Neural progenitor cell (in vitro differentiated cells): ENCODE results near the gene USH1G.

Source experiments
- EZH2 ChIP-seq: fragments of 200-600 bp; sonication (generic); IDR thresholded peaks from 2 replicates; pipeline ENCODE4 v1.6.1; 2017; ENCODE audit warnings: antibody characterized with exemption, mild to moderate bottlenecking, moderate library complexity
- EZH2phosphoT487 ChIP-seq: fragments of 200-600 bp; sonication (generic); IDR thresholded peaks from 2 replicates; pipeline ENCODE4 v1.6.1; 2017; ENCODE audit warnings: antibody characterized with exemption
- TF ChIP-seq, protein P1 (sequence below): fragments of 200-600 bp; sonication (generic); IDR thresholded peaks from 2 replicates; pipeline ENCODE4 v1.5.1; 2017; ENCODE audit warnings: antibody characterized with exemption, mild to moderate bottlenecking

DNA sequence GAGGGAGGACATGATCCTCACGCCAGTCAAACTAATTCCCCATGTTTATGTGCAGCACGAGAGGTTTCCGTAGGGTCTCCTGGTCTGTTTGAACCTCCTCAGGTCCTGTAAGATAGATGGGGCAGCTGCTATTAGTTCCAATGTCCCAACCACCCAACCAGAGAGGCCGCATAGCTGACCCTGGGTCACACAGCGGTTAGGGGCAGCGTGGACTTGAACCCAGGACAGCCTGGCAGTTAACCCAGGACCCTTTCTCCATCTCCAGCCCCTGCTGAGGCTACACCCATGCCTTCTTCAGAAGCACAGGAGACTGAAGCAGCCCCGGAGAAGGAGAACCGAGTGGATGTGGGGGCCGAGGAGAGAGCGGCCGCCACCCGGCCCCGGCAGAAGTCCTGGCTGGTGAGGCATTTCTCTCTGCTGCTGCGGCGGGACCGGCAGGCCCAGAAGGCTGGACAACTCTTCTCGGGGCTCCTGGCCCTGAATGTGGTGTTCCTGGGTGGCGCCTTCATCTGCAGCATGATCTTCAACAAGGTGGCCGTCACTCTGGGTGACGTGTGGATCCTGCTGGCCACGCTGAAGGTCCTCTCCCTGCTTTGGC lies 18.2 kb upstream of the USH1G start:
- TF ChIP-seq, protein P1, sequence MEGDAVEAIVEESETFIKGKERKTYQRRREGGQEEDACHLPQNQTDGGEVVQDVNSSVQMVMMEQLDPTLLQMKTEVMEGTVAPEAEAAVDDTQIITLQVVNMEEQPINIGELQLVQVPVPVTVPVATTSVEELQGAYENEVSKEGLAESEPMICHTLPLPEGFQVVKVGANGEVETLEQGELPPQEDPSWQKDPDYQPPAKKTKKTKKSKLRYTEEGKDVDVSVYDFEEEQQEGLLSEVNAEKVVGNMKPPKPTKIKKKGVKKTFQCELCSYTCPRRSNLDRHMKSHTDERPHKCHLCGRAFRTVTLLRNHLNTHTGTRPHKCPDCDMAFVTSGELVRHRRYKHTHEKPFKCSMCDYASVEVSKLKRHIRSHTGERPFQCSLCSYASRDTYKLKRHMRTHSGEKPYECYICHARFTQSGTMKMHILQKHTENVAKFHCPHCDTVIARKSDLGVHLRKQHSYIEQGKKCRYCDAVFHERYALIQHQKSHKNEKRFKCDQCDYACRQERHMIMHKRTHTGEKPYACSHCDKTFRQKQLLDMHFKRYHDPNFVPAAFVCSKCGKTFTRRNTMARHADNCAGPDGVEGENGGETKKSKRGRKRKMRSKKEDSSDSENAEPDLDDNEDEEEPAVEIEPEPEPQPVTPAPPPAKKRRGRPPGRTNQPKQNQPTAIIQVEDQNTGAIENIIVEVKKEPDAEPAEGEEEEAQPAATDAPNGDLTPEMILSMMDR = no peak
- TF ChIP-seq EZH2 (no peak), EZH2phosphoT487 (no peak)
